ENCODE data around the gene ST3GAL4.
"Not testable (repeated sequence)": the region's sequence is repeated elsewhere in the genome, so short reads cannot be mapped to it uniquely, and the experiment has no call there.

ST3GAL4 gene

GRCh38 chr11:126331286-126331685, 24.2 kb upstream of the ST3GAL4 start:
- DNase-seq = peak; percentile 13

- DNase-seq = peak; percentile 60
Measured at GRCh38 chr11:126332221-126332711, 23.2 kb upstream of the ST3GAL4 start.

- DNase-seq = peak; percentile 9
Measured at GRCh38 chr11:126333142-126333541, 22.3 kb upstream of the ST3GAL4 start.

- no peak for DNase-seq
Measured at GRCh38 chr11:126334659-126335462, 20.6 kb upstream of the ST3GAL4 start.

- DNase-seq = peak; percentile 20
Measured at GRCh38 chr11:126335463-126335760, 20.1 kb upstream of the ST3GAL4 start.

GRCh38 chr11:126336138-126336541, 19.3 kb upstream of the ST3GAL4 start:
- DNase-seq = peak; percentile 12

- DNase-seq = peak; percentile 43
Measured at GRCh38 chr11:126336671-126337101, 18.8 kb upstream of the ST3GAL4 start.

GRCh38 chr11:126337126-126337473, 18.4 kb upstream of the ST3GAL4 start:
- DNase-seq = no peak

GRCh38 chr11:126337474-126338241, 17.8 kb upstream of the ST3GAL4 start:
- peak; percentile 28 for DNase-seq

GRCh38 chr11:126338346-126339055, 17.0 kb upstream of the ST3GAL4 start:
- DNase-seq = peak; percentile 10

- peak; percentile 28 for DNase-seq
Measured at GRCh38 chr11:126339073-126339862, 16.2 kb upstream of the ST3GAL4 start.

- peak; percentile 77 for DNase-seq
Measured at GRCh38 chr11:126339863-126340434, 15.5 kb upstream of the ST3GAL4 start.

GRCh38 chr11:126340960-126341606, 14.4 kb upstream of the ST3GAL4 start:
- peak; percentile 21 for DNase-seq

- DNase-seq = peak; percentile 23
Measured at GRCh38 chr11:126341760-126342161, 13.7 kb upstream of the ST3GAL4 start.

- peak; percentile 21 for DNase-seq
Measured at GRCh38 chr11:126343051-126343450, 12.4 kb upstream of the ST3GAL4 start.

GRCh38 chr11:126344141-126345080, 11.1 kb upstream of the ST3GAL4 start:
- peak; percentile 15 for DNase-seq

GRCh38 chr11:126345283-126345682, 10.2 kb upstream of the ST3GAL4 start:
- DNase-seq = peak; percentile 13

- peak; percentile 34 for DNase-seq
Measured at GRCh38 chr11:126345759-126346585, 9.5 kb upstream of the ST3GAL4 start.

- peak; percentile 19 for DNase-seq
Measured at GRCh38 chr11:126346586-126346940, 8.9 kb upstream of the ST3GAL4 start.

GRCh38 chr11:126346946-126347345, 8.5 kb upstream of the ST3GAL4 start:
- not testable (repeated sequence) for DNase-seq
